SK-N-SH treated with all-trans-retinoic acid at 6 μM for 48 hours (cell line): ENCODE measurements around the gene FIGNL2.

Source experiments
- OSR1 ChIP-seq: fragments of 250-450 bp; sonication (Bioruptor Pico); IDR thresholded peaks from 2 replicates; pipeline ENCODE4 v1.8.0; 2022; ENCODE audit warnings: moderate library complexity, mild to moderate bottlenecking, inconsistent platforms
- PPARA ChIP-seq: fragments of 250-450 bp; sonication (Bioruptor Pico); IDR thresholded peaks from 2 replicates; pipeline ENCODE4 v1.5.0; 2020; ENCODE audit warnings: mild to moderate bottlenecking, borderline replicate concordance
- RARB ChIP-seq: fragments of 250-450 bp; sonication (Bioruptor Pico); IDR thresholded peaks from 2 replicates; pipeline ENCODE4 v1.8.0; 2021; ENCODE audit warnings: mild to moderate bottlenecking, moderate library complexity
- SNAI2 ChIP-seq: fragments of 250-450 bp; sonication (Bioruptor Pico); IDR thresholded peaks from 2 replicates; pipeline ENCODE4 v1.5.0; 2020; ENCODE audit warnings: mild to moderate bottlenecking, moderate library complexity
- ZC3H10 ChIP-seq: fragments of 250-450 bp; sonication (Bioruptor Pico); IDR thresholded peaks from 2 replicates; pipeline ENCODE4 v1.5.1; 2021; ENCODE audit warnings: mild to moderate bottlenecking, moderate library complexity
- ZFP3 ChIP-seq: fragments of 250-450 bp; sonication (Bioruptor Pico); IDR thresholded peaks from 2 replicates; pipeline ENCODE4 v1.5.0; 2020; ENCODE audit warnings: mild to moderate bottlenecking, moderate library complexity
- ZFP30 ChIP-seq: fragments of 450-650 bp; formaldehyde crosslinking; IDR thresholded peaks from 2 replicates; pipeline ENCODE4 v1.5.0; 2022; ENCODE audit warnings: mild to moderate bottlenecking, moderate library complexity
- TF ChIP-seq, protein P1 (sequence below): fragments of 250-450 bp; sonication (Bioruptor Pico); IDR thresholded peaks from 2 replicates; pipeline ENCODE4 v1.5.0; 2020; ENCODE audit warnings: mild to moderate bottlenecking, moderate library complexity
- TF ChIP-seq, protein P2 (sequence below): fragments of 250-450 bp; sonication (Bioruptor Pico); IDR thresholded peaks from 2 replicates; pipeline ENCODE4 v1.5.1; 2020; ENCODE audit warnings: low read depth, mild to moderate bottlenecking, moderate library complexity
- TF ChIP-seq, protein P3 (sequence below): fragments of 250-450 bp; sonication (Bioruptor Pico); IDR thresholded peaks from 2 replicates; pipeline ENCODE4 v1.8.0; 2020; ENCODE audit warnings: mild to moderate bottlenecking, moderate library complexity, borderline replicate concordance

DNA sequence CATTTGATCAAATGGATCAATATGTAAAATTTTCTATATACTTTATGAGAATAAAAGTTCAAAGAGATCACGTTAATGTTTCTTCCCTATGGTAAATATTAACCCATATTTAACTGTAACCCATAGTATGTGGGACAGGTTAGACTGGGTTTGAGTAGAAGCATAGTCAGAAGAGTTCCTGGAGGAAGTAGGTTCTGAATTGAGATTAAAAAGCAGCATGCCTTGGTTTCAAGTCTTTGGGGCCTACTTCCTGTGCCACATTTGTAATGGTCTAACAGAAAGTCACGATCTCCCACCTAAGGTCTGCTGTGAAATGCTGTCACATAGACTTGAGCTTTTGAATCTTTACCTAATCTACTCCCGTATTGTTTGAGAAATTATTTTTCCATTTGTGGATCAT lies 63.8 kb downstream of the FIGNL2 start:
- TF ChIP-seq, protein P1, sequence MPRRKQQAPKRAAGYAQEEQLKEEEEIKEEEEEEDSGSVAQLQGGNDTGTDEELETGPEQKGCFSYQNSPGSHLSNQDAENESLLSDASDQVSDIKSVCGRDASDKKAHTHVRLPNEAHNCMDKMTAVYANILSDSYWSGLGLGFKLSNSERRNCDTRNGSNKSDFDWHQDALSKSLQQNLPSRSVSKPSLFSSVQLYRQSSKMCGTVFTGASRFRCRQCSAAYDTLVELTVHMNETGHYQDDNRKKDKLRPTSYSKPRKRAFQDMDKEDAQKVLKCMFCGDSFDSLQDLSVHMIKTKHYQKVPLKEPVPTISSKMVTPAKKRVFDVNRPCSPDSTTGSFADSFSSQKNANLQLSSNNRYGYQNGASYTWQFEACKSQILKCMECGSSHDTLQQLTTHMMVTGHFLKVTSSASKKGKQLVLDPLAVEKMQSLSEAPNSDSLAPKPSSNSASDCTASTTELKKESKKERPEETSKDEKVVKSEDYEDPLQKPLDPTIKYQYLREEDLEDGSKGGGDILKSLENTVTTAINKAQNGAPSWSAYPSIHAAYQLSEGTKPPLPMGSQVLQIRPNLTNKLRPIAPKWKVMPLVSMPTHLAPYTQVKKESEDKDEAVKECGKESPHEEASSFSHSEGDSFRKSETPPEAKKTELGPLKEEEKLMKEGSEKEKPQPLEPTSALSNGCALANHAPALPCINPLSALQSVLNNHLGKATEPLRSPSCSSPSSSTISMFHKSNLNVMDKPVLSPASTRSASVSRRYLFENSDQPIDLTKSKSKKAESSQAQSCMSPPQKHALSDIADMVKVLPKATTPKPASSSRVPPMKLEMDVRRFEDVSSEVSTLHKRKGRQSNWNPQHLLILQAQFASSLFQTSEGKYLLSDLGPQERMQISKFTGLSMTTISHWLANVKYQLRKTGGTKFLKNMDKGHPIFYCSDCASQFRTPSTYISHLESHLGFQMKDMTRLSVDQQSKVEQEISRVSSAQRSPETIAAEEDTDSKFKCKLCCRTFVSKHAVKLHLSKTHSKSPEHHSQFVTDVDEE (CRISPR knock-in tag): no peak
- TF ChIP-seq SNAI2 (no peak), RARB (CRISPR knock-in tag) (no peak), ZFP3 (CRISPR knock-in tag) (no peak), ZC3H10 (no peak), PPARA (CRISPR knock-in tag) (no peak), OSR1 (CRISPR knock-in tag) (no peak), ZFP30 (CRISPR knock-in tag) (no peak)
- TF ChIP-seq, protein P2, sequence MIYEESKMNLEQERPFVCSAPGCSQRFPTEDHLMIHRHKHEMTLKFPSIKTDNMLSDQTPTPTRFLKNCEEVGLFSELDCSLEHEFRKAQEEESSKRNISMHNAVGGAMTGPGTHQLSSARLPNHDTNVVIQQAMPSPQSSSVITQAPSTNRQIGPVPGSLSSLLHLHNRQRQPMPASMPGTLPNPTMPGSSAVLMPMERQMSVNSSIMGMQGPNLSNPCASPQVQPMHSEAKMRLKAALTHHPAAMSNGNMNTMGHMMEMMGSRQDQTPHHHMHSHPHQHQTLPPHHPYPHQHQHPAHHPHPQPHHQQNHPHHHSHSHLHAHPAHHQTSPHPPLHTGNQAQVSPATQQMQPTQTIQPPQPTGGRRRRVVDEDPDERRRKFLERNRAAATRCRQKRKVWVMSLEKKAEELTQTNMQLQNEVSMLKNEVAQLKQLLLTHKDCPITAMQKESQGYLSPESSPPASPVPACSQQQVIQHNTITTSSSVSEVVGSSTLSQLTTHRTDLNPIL (CRISPR knock-in tag): no peak
- TF ChIP-seq, protein P3, sequence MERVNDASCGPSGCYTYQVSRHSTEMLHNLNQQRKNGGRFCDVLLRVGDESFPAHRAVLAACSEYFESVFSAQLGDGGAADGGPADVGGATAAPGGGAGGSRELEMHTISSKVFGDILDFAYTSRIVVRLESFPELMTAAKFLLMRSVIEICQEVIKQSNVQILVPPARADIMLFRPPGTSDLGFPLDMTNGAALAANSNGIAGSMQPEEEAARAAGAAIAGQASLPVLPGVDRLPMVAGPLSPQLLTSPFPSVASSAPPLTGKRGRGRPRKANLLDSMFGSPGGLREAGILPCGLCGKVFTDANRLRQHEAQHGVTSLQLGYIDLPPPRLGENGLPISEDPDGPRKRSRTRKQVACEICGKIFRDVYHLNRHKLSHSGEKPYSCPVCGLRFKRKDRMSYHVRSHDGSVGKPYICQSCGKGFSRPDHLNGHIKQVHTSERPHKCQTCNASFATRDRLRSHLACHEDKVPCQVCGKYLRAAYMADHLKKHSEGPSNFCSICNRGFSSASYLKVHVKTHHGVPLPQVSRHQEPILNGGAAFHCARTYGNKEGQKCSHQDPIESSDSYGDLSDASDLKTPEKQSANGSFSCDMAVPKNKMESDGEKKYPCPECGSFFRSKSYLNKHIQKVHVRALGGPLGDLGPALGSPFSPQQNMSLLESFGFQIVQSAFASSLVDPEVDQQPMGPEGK (CRISPR knock-in tag): no peak
